WTC11 (cell line): ENCODE results near the gene MMP23B. TPM values are rescaled to one million over a fixed set of nuclear protein-coding genes. Genes with fewer than 3 reads are reported as not detected.

ENCODE experiments used
- ATAC-seq: fragments of 200-7000 bp; cut with Tn5 transposase; 2 replicates; pipeline ENCODE4 v1.10.0; 2021; ENCODE audit warnings: mild to moderate bottlenecking, moderate library complexity
- CTCF ChIA-PET: fragments of 300-600 bp; sonication (Branson Sonifier 250); formaldehyde crosslinking; loops from one replicate; lab custom pipeline; 2021; ENCODE audit warnings: antibody characterized with exemption; lab: Charles Lee
- POLR2A ChIA-PET: fragments of 350-600 bp; sonication (Branson Sonifier 250); formaldehyde crosslinking; loops from one replicate; lab custom pipeline; 2021; ENCODE audit warnings: antibody characterized with exemption; lab: Charles Lee
- DNase-seq: peaks from one replicate; pipeline ENCODE4 v3.0.0; 2021; ENCODE audit warnings: low spot score
- H3K27ac Mint-ChIP-seq: 2 replicates; pipeline ENCODE4 v1.8.0; 2021; ENCODE audit warnings: mixed read lengths
- H3K27me3 Mint-ChIP-seq: 2 replicates; pipeline ENCODE4 v1.8.0; 2021; ENCODE audit warnings: low read depth, mild to moderate bottlenecking, moderate library complexity, mixed read lengths
- H3K36me3 Mint-ChIP-seq: 2 replicates; pipeline ENCODE4 v1.8.0; 2021; ENCODE audit warnings: mixed read lengths
- H3K4me1 Mint-ChIP-seq: 2 replicates; pipeline ENCODE4 v1.8.0; 2022; ENCODE audit warnings: mixed read lengths
- H3K4me3 Mint-ChIP-seq: 2 replicates; pipeline ENCODE4 v1.8.0; 2021; ENCODE audit warnings: mild to moderate bottlenecking, moderate library complexity, mixed read lengths
- H3K9me3 Mint-ChIP-seq: 2 replicates; pipeline ENCODE4 v1.8.0; 2021; ENCODE audit warnings: mixed read lengths
- E2F4 ChIP-seq: sonication (generic); formaldehyde crosslinking; IDR thresholded peaks from 2 replicates; pipeline ENCODE4 v1.8.1; 2022; ENCODE audit warnings: low read depth, mild to moderate bottlenecking, moderate library complexity, missing genetic modification reagents, borderline replicate concordance
- HMGA2 ChIP-seq: fragments of 250-450 bp; sonication (Bioruptor Pico); IDR thresholded peaks from 2 replicates; pipeline ENCODE4 v1.4.0; 2021; ENCODE audit warnings: mild to moderate bottlenecking, moderate library complexity
- IRF2 ChIP-seq: sonication (generic); formaldehyde crosslinking; IDR thresholded peaks from 2 replicates; pipeline ENCODE4 v1.8.0; 2022; ENCODE audit warnings: low read depth, missing genetic modification reagents, borderline replicate concordance
- JAZF1 ChIP-seq: fragments of 250-450 bp; sonication (Bioruptor Pico); IDR thresholded peaks from 2 replicates; pipeline ENCODE4 v1.9.0; 2021; ENCODE audit warnings: moderate library complexity, mild to moderate bottlenecking, inconsistent platforms
- KAT7 ChIP-seq: sonication (generic); formaldehyde crosslinking; IDR thresholded peaks from 2 replicates; pipeline ENCODE4 v1.8.1; 2023; ENCODE audit warnings: missing genetic modification reagents, mild to moderate bottlenecking, borderline replicate concordance
- MLX ChIP-seq: sonication (generic); formaldehyde crosslinking; IDR thresholded peaks from 2 replicates; pipeline ENCODE4 v1.8.1; 2023; ENCODE audit warnings: mild to moderate bottlenecking, missing genetic modification reagents, moderate library complexity
- OVOL2 ChIP-seq: fragments of 250-450 bp; sonication (Bioruptor Pico); IDR thresholded peaks from 2 replicates; pipeline ENCODE4 v1.9.0; 2021; ENCODE audit warnings: mild to moderate bottlenecking, borderline replicate concordance
- SP1 ChIP-seq: sonication (generic); formaldehyde crosslinking; conservative IDR thresholded peaks from 2 replicates; pipeline ENCODE4 v1.8.1; 2022; ENCODE audit warnings: missing genetic modification reagents
- STAT6 ChIP-seq: sonication (generic); formaldehyde crosslinking; conservative IDR thresholded peaks from 2 replicates; pipeline ENCODE4 v1.8.1; 2023; ENCODE audit warnings: mild to moderate bottlenecking, low read depth, missing genetic modification reagents, moderate library complexity
- ZNF138 ChIP-seq: sonication (generic); formaldehyde crosslinking; conservative IDR thresholded peaks from 2 replicates; pipeline ENCODE4 v1.8.1; 2022; ENCODE audit warnings: mild to moderate bottlenecking, moderate library complexity, missing genetic modification reagents
- ZNF396 ChIP-seq: fragments of 250-450 bp; sonication (Bioruptor Pico); IDR thresholded peaks from 2 replicates; pipeline ENCODE4 v1.8.0; 2021; ENCODE audit warnings: mild to moderate bottlenecking, moderate library complexity, borderline replicate concordance
- ZNF416 ChIP-seq: fragments of 250-450 bp; sonication (Bioruptor Pico); IDR thresholded peaks from 2 replicates; pipeline ENCODE4 v1.9.0; 2021; ENCODE audit warnings: mild to moderate bottlenecking, inconsistent platforms
- ZNF423 ChIP-seq: fragments of 250-450 bp; sonication (Bioruptor Pico); IDR thresholded peaks from 2 replicates; pipeline ENCODE4 v2.1.2; 2022; ENCODE audit warnings: mild to moderate bottlenecking, moderate library complexity
- ZNF425 ChIP-seq: fragments of 250-450 bp; sonication (Bioruptor Pico); conservative IDR thresholded peaks from 2 replicates; pipeline ENCODE4 v1.9.0; 2021; ENCODE audit warnings: mild to moderate bottlenecking
- total RNA-seq: library from RNA; stranded (reverse); gene quantifications from 3 replicates; pipeline ENCODE4 v1.2.3, GENCODE V29; 2021
- TF ChIP-seq, protein P1 (sequence below): fragments of 250-450 bp; sonication (Bioruptor Pico); IDR thresholded peaks from 2 replicates; pipeline ENCODE4 v2.1.2; 2022; ENCODE audit warnings: mild to moderate bottlenecking, moderate library complexity
- TF ChIP-seq, protein P2 (sequence below): sonication (generic); formaldehyde crosslinking; IDR thresholded peaks from 2 replicates; pipeline ENCODE4 v1.8.1; 2023; ENCODE audit warnings: mild to moderate bottlenecking, missing genetic modification reagents, moderate library complexity
- TF ChIP-seq, protein P3 (sequence below): sonication (generic); formaldehyde crosslinking; IDR thresholded peaks from 2 replicates; pipeline ENCODE4 v1.8.1; 2022; ENCODE audit warnings: mild to moderate bottlenecking, moderate library complexity, missing genetic modification reagents

MMP23B gene
- total RNA-seq, 1 experiment from 2014 or later = 20.0 TPM

GRCh38 chr1:1627261-1627828 is 4.6 kb upstream of the MMP23B start (continued):
- TF ChIP-seq JAZF1 (CRISPR knock-in tag) (no peak), SP1 (CRISPR knock-in tag) (no peak), ZNF396 (CRISPR knock-in tag) (no peak), ZNF416 (CRISPR knock-in tag) (no peak), HMGA2 (CRISPR knock-in tag) (no peak)

- no peak overlapping the region for H3K27ac Mint-ChIP-seq
- H3K36me3 Mint-ChIP-seq = no peaks in the 10 kb centered on the region
- DNase-seq (no peak), ATAC-seq (no peak)
- H3K9me3 Mint-ChIP-seq = no peaks in the 10 kb centered on the region
- no peak overlapping the region; the same call in 1 of the 2 replicates for H3K4me3 Mint-ChIP-seq
- CTCF ChIA-PET = interaction anchor here (0.7 to 2.2 kb wide), 11 partner anchors 8 to 281 kb away, joined by 3 to 30 read pairs (median 6); partner anchors contain the start of gene MIB2
- POLR2A ChIA-PET = interaction anchor here (0.6 to 1.8 kb wide), 2 partner anchors 13 to 254 kb away, joined by 4 to 7 read pairs; partner anchors contain the start of gene MIB2
- H3K4me1 Mint-ChIP-seq = peaks cover 2% of the 10 kb centered on the region; the same call in 1 of the 2 replicates
- TF ChIP-seq, protein P1, sequence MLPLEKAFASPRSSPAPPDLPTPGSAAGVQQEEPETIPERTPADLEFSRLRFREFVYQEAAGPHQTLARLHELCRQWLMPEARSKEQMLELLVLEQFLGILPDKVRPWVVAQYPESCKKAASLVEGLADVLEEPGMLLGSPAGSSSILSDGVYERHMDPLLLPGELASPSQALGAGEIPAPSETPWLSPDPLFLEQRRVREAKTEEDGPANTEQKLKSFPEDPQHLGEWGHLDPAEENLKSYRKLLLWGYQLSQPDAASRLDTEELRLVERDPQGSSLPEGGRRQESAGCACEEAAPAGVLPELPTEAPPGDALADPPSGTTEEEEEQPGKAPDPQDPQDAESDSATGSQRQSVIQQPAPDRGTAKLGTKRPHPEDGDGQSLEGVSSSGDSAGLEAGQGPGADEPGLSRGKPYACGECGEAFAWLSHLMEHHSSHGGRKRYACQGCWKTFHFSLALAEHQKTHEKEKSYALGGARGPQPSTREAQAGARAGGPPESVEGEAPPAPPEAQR (CRISPR knock-in tag) = no peak
- TF ChIP-seq, protein P2, sequence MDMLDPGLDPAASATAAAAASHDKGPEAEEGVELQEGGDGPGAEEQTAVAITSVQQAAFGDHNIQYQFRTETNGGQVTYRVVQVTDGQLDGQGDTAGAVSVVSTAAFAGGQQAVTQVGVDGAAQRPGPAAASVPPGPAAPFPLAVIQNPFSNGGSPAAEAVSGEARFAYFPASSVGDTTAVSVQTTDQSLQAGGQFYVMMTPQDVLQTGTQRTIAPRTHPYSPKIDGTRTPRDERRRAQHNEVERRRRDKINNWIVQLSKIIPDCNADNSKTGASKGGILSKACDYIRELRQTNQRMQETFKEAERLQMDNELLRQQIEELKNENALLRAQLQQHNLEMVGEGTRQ = no peak
- TF ChIP-seq STAT6 (CRISPR knock-in tag) = no peak
- no peak for TF ChIP-seq E2F4 (CRISPR knock-in tag)
- TF ChIP-seq IRF2 = no peak
- no peak for TF ChIP-seq ZNF138 (CRISPR knock-in tag)
- TF ChIP-seq KAT7 (CRISPR knock-in tag) = no peak
- H3K27me3 Mint-ChIP-seq = peaks cover 6% of the 10 kb centered on the region
These were observed 3.9 kb upstream of the MMP23B start for GRCh38 chr1:1627829-1628753.

- H3K4me1 Mint-ChIP-seq = peaks cover 2% of the 10 kb centered on the region; the same call in 1 of the 2 replicates
- no peak overlapping the region for H3K27ac Mint-ChIP-seq
- no peak overlapping the region; the same call in 1 of the 2 replicates for H3K4me3 Mint-ChIP-seq
- CTCF ChIA-PET = interaction anchor here (0.6 to 2.2 kb wide), 12 partner anchors 9 to 296 kb away, joined by 3 to 30 read pairs (median 5); partner anchors contain the start of gene MIB2
- POLR2A ChIA-PET = interaction anchor here (0.6 to 1.8 kb wide), 3 partner anchors 13 to 254 kb away, joined by 4 to 7 read pairs (median 5); partner anchors contain the start of gene MIB2
- no peaks in the 10 kb centered on the region for H3K9me3 Mint-ChIP-seq
- peaks cover 6% of the 10 kb centered on the region for H3K27me3 Mint-ChIP-seq
- ATAC-seq = peak; percentile 28
- peak; percentile 63 for DNase-seq
- no peaks in the 10 kb centered on the region for H3K36me3 Mint-ChIP-seq
- TF ChIP-seq OVOL2 (no peak), ZNF425 (no peak), MLX (CRISPR knock-in tag) (no peak), ZNF423 (CRISPR knock-in tag) (no peak)
- TF ChIP-seq, protein P3, sequence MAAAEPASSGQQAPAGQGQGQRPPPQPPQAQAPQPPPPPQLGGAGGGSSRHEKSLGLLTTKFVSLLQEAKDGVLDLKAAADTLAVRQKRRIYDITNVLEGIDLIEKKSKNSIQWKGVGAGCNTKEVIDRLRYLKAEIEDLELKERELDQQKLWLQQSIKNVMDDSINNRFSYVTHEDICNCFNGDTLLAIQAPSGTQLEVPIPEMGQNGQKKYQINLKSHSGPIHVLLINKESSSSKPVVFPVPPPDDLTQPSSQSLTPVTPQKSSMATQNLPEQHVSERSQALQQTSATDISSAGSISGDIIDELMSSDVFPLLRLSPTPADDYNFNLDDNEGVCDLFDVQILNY (CRISPR knock-in tag) = peak; percentile 31; the same call in 1 of the 2 replicates
These were observed 3.1 kb upstream of the MMP23B start for GRCh38 chr1:1628754-1629429.
